ENCODE results near the gene ITPR2.

ITPR2 gene

GRCh38 chr12:26361964-26362363 is 471.0 kb downstream of the ITPR2 start:
- no peaks in the 10 kb centered on the region for H3K36me3 ChIP-seq
- H3K4me3 ChIP-seq, result no peak overlapping the region
- no peaks in the 10 kb centered on the region for H3K27me3 ChIP-seq
- H3K4me1 ChIP-seq, result peaks cover 0 to 5% (median 0%) of the 10 kb centered on the region in 4 donors
- intact Hi-C loops (cut with DNase I; ENCODE audit: low total_unique reads), result no loop called here
- DNase-seq, result no peak
- no peak for TF ChIP-seq CTCF (IDR thresholded peaks at IDR 0.05)
- no peak overlapping the region for H3K27ac ChIP-seq
- no peaks in the 10 kb centered on the region for H3K9me3 ChIP-seq

- H3K4me3 ChIP-seq, result no peak overlapping the region
- no peaks in the 10 kb centered on the region for H3K36me3 ChIP-seq
- no peaks in the 10 kb centered on the region for H3K27me3 ChIP-seq
- H3K4me1 ChIP-seq, result peaks cover 0 to 5% (median 0%) of the 10 kb centered on the region in 4 donors
- no peak for DNase-seq
- TF ChIP-seq CTCF (IDR thresholded peaks at IDR 0.05), result no peak
- no peak overlapping the region for H3K27ac ChIP-seq
- intact Hi-C loops (cut with DNase I; ENCODE audit: low total_unique reads), result no loop called here
- H3K9me3 ChIP-seq, result no peaks in the 10 kb centered on the region
Measured at GRCh38 chr12:26360062-26360461, 472.9 kb downstream of the ITPR2 start.

- TF ChIP-seq CTCF (IDR thresholded peaks at IDR 0.05), result no peak
- Histone ChIP-seq H3K27ac (no peak overlapping the region), H3K36me3 (no peaks in the 10 kb centered on the region), H3K9me3 (no peaks in the 10 kb centered on the region), H3K27me3 (no peaks in the 10 kb centered on the region), H3K4me3 (no peak overlapping the region), H3K4me1 (peaks cover 0 to 5% (median 0%) of the 10 kb centered on the region in 4 donors)
- intact Hi-C loops (cut with DNase I; ENCODE audit: low total_unique reads), result no loop called here
- DNase-seq, result no peak
Measured at GRCh38 chr12:26359576-26359975, 473.4 kb downstream of the ITPR2 start.

GRCh38 chr12:26358651-26359050 is 474.3 kb downstream of the ITPR2 start:
- no peak overlapping the region for H3K4me3 ChIP-seq
- no peak for DNase-seq
- peaks cover 0 to 5% (median 0%) of the 10 kb centered on the region in 4 donors for H3K4me1 ChIP-seq
- H3K27ac ChIP-seq, result no peak overlapping the region
- TF ChIP-seq CTCF (IDR thresholded peaks at IDR 0.05), result no peak
- no peaks in the 10 kb centered on the region for H3K36me3 ChIP-seq
- H3K27me3 ChIP-seq, result no peaks in the 10 kb centered on the region
- intact Hi-C loops (cut with DNase I; ENCODE audit: low total_unique reads), result no loop called here
- H3K9me3 ChIP-seq, result no peaks in the 10 kb centered on the region

- Histone ChIP-seq H3K27ac (no peak overlapping the region), H3K4me3 (no peak overlapping the region), H3K27me3 (no peaks in the 10 kb centered on the region), H3K4me1 (no peaks in the 10 kb centered on the region), H3K9me3 (no peaks in the 10 kb centered on the region), H3K36me3 (no peaks in the 10 kb centered on the region)
- intact Hi-C loops (cut with DNase I; ENCODE audit: low total_unique reads), result no loop called here
- DNase-seq, result no peak
- TF ChIP-seq CTCF (IDR thresholded peaks at IDR 0.05), result no peak
Measured at GRCh38 chr12:26347300-26347699, 485.7 kb downstream of the ITPR2 start.

GRCh38 chr12:26346736-26347135 is 486.3 kb downstream of the ITPR2 start:
- TF ChIP-seq CTCF (IDR thresholded peaks at IDR 0.05), result no peak
- intact Hi-C loops (cut with DNase I; ENCODE audit: low total_unique reads), result no loop called here
- Histone ChIP-seq H3K27ac (no peak overlapping the region), H3K36me3 (no peaks in the 10 kb centered on the region), H3K9me3 (no peaks in the 10 kb centered on the region), H3K4me3 (no peak overlapping the region), H3K27me3 (no peaks in the 10 kb centered on the region), H3K4me1 (no peaks in the 10 kb centered on the region)
- no peak for DNase-seq

Data from tibial artery (tissue), 4 donors.